Activated T-helper 17 cell treated with anti-CD3 and anti-CD28 coated beads, Interleukin-2, amount 50 U/mL, for 72 hours (primary cell): ENCODE measurements around the gene IMPDH2. TPM values are rescaled to one million over a fixed set of nuclear protein-coding genes. Genes with fewer than 3 reads are reported as not detected.

Experiments
- ATAC-seq: fragments of 150-1000 bp; cut with Tn5 transposase; replicated peaks from 2 replicates; pipeline ENCODE4 v1.10.0; 2021; ENCODE audit warnings: mild to moderate bottlenecking, moderate library complexity
- H3K27ac Mint-ChIP-seq: one replicate; pipeline ENCODE4 v1.8.0; 2022; ENCODE audit warnings: mixed read lengths
- H3K27me3 Mint-ChIP-seq: one replicate; pipeline ENCODE4 v1.8.0; 2022; ENCODE audit warnings: mixed read lengths
- H3K36me3 Mint-ChIP-seq: one replicate; pipeline ENCODE4 v1.8.0; 2022; ENCODE audit warnings: low read depth, mild to moderate bottlenecking, mixed read lengths
- H3K4me1 Mint-ChIP-seq: one replicate; pipeline ENCODE4 v1.8.0; 2022; ENCODE audit warnings: mixed read lengths
- H3K4me3 Mint-ChIP-seq: one replicate; pipeline ENCODE4 v1.8.0; 2022; ENCODE audit warnings: mild to moderate bottlenecking, mixed read lengths
- H3K9me3 Mint-ChIP-seq: one replicate; pipeline ENCODE4 v1.8.0; 2022; ENCODE audit warnings: mixed read lengths
- total RNA-seq, 2 donors: library from RNA; stranded (reverse); gene quantifications; one replicate each; pipeline ENCODE4 v1.2.3, GENCODE V29; 2022

The IMPDH2 gene
- total RNA-seq, 2 donors from 2014 or later: 460 to 479 TPM

DNA sequence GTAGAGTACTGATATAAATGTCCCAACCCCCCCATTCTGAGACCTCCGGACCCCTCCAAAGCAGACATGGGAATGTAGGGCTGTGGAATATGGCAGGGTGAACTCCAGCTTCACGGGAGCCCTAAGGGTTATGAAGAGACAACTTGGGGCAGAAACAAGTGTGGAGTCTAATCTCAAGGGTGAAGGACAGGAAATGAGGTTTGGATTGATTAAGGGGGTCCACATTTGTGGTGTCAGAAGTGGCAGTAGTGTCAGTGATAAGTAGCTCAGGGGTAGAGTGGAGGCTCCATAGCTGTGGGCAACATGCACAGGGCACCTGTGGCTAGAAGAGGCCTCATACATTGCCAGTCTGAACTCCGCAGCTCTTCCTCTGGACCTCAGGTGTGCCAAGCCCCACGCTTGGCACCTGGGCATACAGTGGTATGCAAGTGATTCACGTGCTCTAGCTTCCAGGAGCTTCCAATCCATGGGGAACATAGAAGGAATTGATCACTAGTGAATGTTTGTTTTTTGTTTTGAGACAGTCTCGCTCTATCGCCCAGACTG is 43.3 kb downstream of the IMPDH2 start:
- H3K4me1 Mint-ChIP-seq: peaks cover 18% of the 10 kb centered on the region
- no peaks in the 10 kb centered on the region for H3K27me3 Mint-ChIP-seq
- no peaks in the 10 kb centered on the region for H3K9me3 Mint-ChIP-seq
- ATAC-seq: no peak
- no peak overlapping the region for H3K4me3 Mint-ChIP-seq
- peaks cover 61% of the 10 kb centered on the region for H3K36me3 Mint-ChIP-seq
- H3K27ac Mint-ChIP-seq: peak overlapping the region; percentile 69

DNA sequence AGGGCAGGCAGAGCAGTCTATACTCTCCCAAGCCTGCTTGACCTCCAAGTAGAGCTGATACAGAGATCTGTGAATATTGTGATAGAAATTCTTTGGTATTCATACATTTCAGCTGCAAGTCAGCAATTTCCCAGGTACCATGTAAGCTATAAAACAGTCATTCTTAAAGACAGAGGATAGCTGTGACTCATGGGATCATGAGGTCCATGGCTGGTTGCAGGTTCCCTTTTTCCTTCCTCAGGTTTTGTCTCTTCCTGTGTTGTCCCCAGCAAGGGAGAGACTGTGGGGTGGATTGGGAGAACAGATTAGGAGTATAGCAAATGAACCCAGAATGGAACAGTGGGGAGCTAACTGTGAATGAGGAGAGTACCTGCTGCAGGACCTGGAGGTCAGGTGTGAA is 44.5 kb downstream of the IMPDH2 start:
- Mint-ChIP-seq H3K27me3 (no peaks in the 10 kb centered on the region), H3K4me1 (peaks cover 18% of the 10 kb centered on the region), H3K27ac (peak overlapping the region; percentile 69), H3K9me3 (no peaks in the 10 kb centered on the region), H3K36me3 (peaks cover 70% of the 10 kb centered on the region), H3K4me3 (no peak overlapping the region)
- no peak for ATAC-seq

DNA sequence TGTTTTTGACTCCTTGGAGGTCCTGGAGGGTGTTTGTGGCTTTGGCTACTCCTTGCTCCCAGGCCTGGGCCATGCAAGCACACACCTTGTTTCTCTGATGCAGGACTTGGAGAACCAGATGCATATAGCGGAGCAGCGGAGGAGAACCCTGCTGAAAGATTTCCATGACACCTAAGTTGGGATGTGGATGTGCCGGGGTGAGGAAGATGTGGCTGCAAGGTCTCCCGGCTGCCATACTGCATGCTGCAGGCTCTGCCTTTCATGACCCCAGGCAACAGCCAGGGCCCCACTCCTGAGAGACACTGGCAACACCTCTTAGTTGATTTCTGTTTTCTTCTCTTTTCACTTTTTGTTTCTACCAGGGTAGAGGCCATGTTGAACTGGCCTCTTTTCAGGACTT is 46.1 kb downstream of the IMPDH2 start:
- Mint-ChIP-seq H3K9me3 (no peaks in the 10 kb centered on the region), H3K4me1 (peaks cover 10% of the 10 kb centered on the region), H3K27ac (peak overlapping the region; percentile 72), H3K27me3 (no peaks in the 10 kb centered on the region), H3K4me3 (no peak overlapping the region), H3K36me3 (peaks cover 86% of the 10 kb centered on the region)
- no peak for ATAC-seq

DNA sequence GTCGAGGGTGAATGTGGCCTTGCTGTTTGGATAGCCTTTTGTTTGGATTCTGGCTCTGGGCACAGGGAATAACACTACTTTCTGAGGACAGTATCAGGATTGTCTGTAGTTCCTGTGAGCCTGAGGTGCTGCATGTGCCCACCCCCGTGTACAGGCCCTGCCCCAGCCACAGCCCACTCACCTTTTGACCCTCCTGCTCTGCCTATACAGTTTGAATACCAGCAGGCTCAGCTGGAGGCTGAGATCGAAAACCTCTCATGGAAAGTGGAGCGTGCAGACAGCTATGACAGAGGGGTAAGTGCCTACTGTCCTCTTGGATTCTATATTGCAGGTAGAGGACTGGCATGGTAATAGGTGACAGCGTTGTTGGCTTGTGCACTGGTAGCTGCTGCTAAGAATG is 46.5 kb downstream of the IMPDH2 start:
- no peak for ATAC-seq

DNA sequence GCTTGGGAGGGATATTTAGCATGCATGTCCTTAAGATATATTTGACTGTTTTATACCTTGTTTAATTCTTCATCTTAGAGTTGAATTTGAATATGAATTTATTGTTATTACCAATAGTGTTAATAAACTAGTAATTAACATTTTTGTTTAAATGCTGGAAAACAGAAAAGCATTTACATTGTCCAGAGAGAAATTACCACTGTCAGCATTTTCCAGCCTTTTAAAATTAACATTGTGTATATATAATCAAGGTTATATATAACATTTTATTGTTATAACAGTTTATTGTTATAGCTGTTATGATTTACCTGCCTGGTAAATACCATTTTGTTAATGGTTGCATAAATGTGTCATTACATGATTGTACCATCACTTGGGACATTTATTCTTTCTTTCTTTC is 47.2 kb downstream of the IMPDH2 start:
- no peaks in the 10 kb centered on the region for H3K9me3 Mint-ChIP-seq
- H3K27ac Mint-ChIP-seq: peak overlapping the region; percentile 72
- no peaks in the 10 kb centered on the region for H3K27me3 Mint-ChIP-seq
- no peak overlapping the region for H3K4me3 Mint-ChIP-seq
- H3K4me1 Mint-ChIP-seq: peaks cover 5% of the 10 kb centered on the region
- no peak for ATAC-seq
- H3K36me3 Mint-ChIP-seq: peaks cover 94% of the 10 kb centered on the region

More for the DNA sequence above, 46.5 kb downstream of the IMPDH2 start:
- Mint-ChIP-seq H3K4me1 (peaks cover 6% of the 10 kb centered on the region), H3K27me3 (no peaks in the 10 kb centered on the region), H3K36me3 (peaks cover 90% of the 10 kb centered on the region), H3K9me3 (no peaks in the 10 kb centered on the region), H3K27ac (peak overlapping the region; percentile 72), H3K4me3 (no peak overlapping the region)

DNA sequence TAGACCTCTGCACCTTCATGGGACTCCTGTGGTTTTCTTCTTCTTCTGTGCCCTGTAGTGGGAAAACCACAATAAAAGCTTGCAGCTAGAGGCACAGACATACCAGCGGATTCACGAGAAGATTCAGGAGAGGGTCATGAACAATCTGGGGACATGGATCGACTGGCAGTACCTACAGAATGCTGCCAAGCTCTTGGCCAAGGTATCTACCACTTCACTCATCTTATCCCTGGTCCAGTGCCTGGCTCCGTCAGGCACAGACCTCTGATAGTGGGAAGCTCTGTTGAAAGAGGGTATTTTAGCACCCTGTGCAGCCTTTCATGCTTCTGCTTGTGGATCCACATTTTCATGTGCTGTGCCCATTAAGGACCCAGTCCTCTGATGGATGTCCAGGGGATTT is 48.9 kb downstream of the IMPDH2 start:
- ATAC-seq: no peak
- Mint-ChIP-seq H3K4me3 (no peak overlapping the region), H3K27me3 (no peaks in the 10 kb centered on the region), H3K36me3 (peaks cover 97% of the 10 kb centered on the region), H3K9me3 (no peaks in the 10 kb centered on the region), H3K4me1 (no peaks in the 10 kb centered on the region), H3K27ac (no peak overlapping the region)

DNA sequence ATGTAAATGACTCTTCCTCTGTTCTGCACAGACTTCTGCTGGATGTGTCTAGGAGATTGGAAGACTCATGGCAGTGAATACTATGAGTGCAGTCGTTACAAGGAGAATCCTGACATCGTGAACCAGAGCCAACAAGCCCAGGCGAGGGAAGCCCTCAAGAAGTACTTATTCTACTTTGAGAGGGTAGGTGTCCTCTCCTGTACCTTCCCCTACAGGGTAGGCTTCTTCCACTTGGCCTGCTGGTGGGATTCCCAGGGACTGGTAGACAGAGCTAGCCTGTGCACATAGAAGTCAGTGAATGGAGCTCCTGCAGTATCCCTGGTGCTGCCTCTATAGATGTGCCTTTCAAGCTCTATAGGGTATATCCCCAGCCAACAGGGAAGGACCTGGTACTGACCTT is 49.7 kb downstream of the IMPDH2 start:
- peaks cover 97% of the 10 kb centered on the region for H3K36me3 Mint-ChIP-seq
- no peak overlapping the region for H3K27ac Mint-ChIP-seq

More for the DNA sequence above, 49.7 kb downstream of the IMPDH2 start:
- Mint-ChIP-seq H3K27me3 (no peaks in the 10 kb centered on the region), H3K4me3 (no peak overlapping the region), H3K4me1 (no peaks in the 10 kb centered on the region), H3K9me3 (no peaks in the 10 kb centered on the region)
- no peak for ATAC-seq

Other genes with a start within 250 kb of the IMPDH2 start
- 10 to 100 TPM; 23.1 to 44.5 TPM for gene PRKAR2A, start 181.5 kb downstream of the IMPDH2 start, total RNA-seq
- 10 to 100 TPM; 13.4 to 33.7 TPM for gene SLC25A20, start 130.5 kb downstream of the IMPDH2 start, total RNA-seq
- gene ARIH2, start 110.6 kb downstream of the IMPDH2 start, total RNA-seq: 100 to 1,000 TPM; 107 to 158 TPM
- 10 to 100 TPM; 32.2 to 44.9 TPM for gene P4HTM, start 39.2 kb downstream of the IMPDH2 start, total RNA-seq
- 100 to 1,000 TPM; 154 to 208 TPM for gene WDR6, start 22.0 kb downstream of the IMPDH2 start, total RNA-seq
- 10 to 100 TPM; 20.9 to 21.2 TPM for gene DALRD3, start 10.8 kb downstream of the IMPDH2 start, total RNA-seq
- 10 to 100 TPM; 40.6 to 56.7 TPM for gene NDUFAF3, start 7.3 kb downstream of the IMPDH2 start, total RNA-seq
- gene QRICH1, start 64.7 kb upstream of the IMPDH2 start, total RNA-seq: 100 to 1,000 TPM; 122 to 151 TPM
- 100 to 1,000 TPM; 284 to 292 TPM for gene QARS1, start 75.4 kb upstream of the IMPDH2 start, total RNA-seq
- gene USP19, start 91.4 kb upstream of the IMPDH2 start, total RNA-seq: 10 to 100 TPM; 33.4 to 36.0 TPM
- gene LAMB2, start 103.7 kb upstream of the IMPDH2 start, total RNA-seq: under 1 TPM in 1 of 2 donors, not detected in 1; 0.79 TPM
- 10 to 100 TPM; 15.6 to 17.0 TPM for gene CCDC71, start 136.9 kb upstream of the IMPDH2 start, total RNA-seq
- gene KLHDC8B, start 142.2 kb upstream of the IMPDH2 start, total RNA-seq: 1 to 10 TPM; 1.0 to 3.7 TPM
- gene C3orf62, start 247.8 kb upstream of the IMPDH2 start, total RNA-seq: 1 to 10 TPM; 9.3 to 9.4 TPM